Neural progenitor cell (in vitro differentiated cells): ENCODE data around the gene PSG6.
"Not testable (repeated sequence)": the region's sequence is repeated elsewhere in the genome, so short reads cannot be mapped to it uniquely, and the experiment has no call there.

Experiments used
- EZH2 ChIP-seq: fragments of 200-600 bp; sonication (generic); IDR thresholded peaks from 2 replicates; pipeline ENCODE4 v1.6.1; 2017; ENCODE audit warnings: antibody characterized with exemption, mild to moderate bottlenecking, moderate library complexity
- TF ChIP-seq, protein P1 (sequence below): fragments of 200-600 bp; sonication (generic); IDR thresholded peaks from 2 replicates; pipeline ENCODE4 v1.5.1; 2017; ENCODE audit warnings: antibody characterized with exemption, mild to moderate bottlenecking

GRCh38 chr19:42913516-42913915 is 4.2 kb downstream of the PSG6 start:
- TF ChIP-seq EZH2, result not testable (repeated sequence)
- TF ChIP-seq, protein P1, sequence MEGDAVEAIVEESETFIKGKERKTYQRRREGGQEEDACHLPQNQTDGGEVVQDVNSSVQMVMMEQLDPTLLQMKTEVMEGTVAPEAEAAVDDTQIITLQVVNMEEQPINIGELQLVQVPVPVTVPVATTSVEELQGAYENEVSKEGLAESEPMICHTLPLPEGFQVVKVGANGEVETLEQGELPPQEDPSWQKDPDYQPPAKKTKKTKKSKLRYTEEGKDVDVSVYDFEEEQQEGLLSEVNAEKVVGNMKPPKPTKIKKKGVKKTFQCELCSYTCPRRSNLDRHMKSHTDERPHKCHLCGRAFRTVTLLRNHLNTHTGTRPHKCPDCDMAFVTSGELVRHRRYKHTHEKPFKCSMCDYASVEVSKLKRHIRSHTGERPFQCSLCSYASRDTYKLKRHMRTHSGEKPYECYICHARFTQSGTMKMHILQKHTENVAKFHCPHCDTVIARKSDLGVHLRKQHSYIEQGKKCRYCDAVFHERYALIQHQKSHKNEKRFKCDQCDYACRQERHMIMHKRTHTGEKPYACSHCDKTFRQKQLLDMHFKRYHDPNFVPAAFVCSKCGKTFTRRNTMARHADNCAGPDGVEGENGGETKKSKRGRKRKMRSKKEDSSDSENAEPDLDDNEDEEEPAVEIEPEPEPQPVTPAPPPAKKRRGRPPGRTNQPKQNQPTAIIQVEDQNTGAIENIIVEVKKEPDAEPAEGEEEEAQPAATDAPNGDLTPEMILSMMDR, result not testable (repeated sequence)
